ENCODE measurements around the gene SLC25A41. TPM values are rescaled to one million over a fixed set of nuclear protein-coding genes. Genes with fewer than 3 reads are reported as not detected.

SLC25A41 gene
- total RNA-seq, 4 donors from 2014 or later: 2.5 TPM; not detected in 3

DNA sequence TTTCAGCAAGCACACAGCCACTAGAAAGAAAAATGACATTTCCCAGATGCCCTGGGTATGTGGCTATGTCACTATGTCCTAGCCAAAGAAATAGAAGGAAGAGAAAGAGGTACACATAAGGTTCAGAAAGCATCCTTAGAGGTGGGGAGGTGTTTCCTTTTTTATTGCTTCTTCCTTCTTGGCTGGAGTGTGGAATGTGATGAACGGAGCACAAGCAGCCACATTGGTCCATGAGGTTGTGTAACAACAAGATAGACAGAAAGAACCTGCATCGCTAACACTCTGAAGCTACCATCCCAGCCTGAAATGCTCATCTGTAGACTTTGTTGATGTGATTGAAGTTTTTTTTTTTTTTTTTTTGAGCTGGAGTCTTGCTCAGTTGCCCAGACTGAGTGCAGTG is 19.3 kb upstream of the SLC25A41 start:
- Histone ChIP-seq H3K9me3 (peaks cover 0 to 8% (median 0%) of the 10 kb centered on the region in 4 donors), H3K36me3 (peaks cover 0 to 53% (median 0%) of the 10 kb centered on the region in 3 donors), H3K27me3 (no peaks in the 10 kb centered on the region), H3K27ac (no peak overlapping the region), H3K4me3 (no peak overlapping the region), H3K4me1 (no peaks in the 10 kb centered on the region)
- DNase-seq: no peak
- TF ChIP-seq, protein P1, sequence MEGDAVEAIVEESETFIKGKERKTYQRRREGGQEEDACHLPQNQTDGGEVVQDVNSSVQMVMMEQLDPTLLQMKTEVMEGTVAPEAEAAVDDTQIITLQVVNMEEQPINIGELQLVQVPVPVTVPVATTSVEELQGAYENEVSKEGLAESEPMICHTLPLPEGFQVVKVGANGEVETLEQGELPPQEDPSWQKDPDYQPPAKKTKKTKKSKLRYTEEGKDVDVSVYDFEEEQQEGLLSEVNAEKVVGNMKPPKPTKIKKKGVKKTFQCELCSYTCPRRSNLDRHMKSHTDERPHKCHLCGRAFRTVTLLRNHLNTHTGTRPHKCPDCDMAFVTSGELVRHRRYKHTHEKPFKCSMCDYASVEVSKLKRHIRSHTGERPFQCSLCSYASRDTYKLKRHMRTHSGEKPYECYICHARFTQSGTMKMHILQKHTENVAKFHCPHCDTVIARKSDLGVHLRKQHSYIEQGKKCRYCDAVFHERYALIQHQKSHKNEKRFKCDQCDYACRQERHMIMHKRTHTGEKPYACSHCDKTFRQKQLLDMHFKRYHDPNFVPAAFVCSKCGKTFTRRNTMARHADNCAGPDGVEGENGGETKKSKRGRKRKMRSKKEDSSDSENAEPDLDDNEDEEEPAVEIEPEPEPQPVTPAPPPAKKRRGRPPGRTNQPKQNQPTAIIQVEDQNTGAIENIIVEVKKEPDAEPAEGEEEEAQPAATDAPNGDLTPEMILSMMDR (IDR thresholded peaks at IDR 0.05): no peak
- no peak for TF ChIP-seq POLR2A (IDR thresholded peaks at IDR 0.05)

DNA sequence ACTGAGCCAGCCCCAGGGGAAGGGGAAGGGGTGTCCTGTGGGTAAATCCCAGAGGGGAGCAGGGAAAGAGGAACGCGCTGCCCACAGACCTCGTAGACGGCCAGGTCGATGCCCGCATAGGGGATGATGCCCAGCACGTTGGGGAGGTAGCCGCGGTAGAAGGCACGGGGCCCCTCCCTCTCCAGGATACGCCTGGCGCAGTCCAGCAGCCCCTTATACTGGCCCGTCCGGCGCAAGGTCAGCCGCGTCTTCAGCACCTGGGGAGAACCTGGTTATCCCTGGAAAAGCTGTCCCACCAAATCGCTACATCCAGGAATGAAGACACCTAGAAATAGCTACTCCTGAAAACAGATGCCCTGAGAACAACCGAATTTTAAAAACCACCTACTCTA is 18.7 kb upstream of the SLC25A41 start:
- Histone ChIP-seq H3K4me1 (no peaks in the 10 kb centered on the region), H3K27me3 (no peaks in the 10 kb centered on the region), H3K9me3 (peaks cover 0 to 8% (median 0%) of the 10 kb centered on the region in 4 donors), H3K36me3 (peaks cover 0 to 53% (median 0%) of the 10 kb centered on the region in 3 donors), H3K4me3 (no peak overlapping the region), H3K27ac (no peak overlapping the region)
- TF ChIP-seq, protein P1 (IDR thresholded peaks at IDR 0.05): no peak
- TF ChIP-seq POLR2A (IDR thresholded peaks at IDR 0.05): no peak
- no peak for DNase-seq

DNA sequence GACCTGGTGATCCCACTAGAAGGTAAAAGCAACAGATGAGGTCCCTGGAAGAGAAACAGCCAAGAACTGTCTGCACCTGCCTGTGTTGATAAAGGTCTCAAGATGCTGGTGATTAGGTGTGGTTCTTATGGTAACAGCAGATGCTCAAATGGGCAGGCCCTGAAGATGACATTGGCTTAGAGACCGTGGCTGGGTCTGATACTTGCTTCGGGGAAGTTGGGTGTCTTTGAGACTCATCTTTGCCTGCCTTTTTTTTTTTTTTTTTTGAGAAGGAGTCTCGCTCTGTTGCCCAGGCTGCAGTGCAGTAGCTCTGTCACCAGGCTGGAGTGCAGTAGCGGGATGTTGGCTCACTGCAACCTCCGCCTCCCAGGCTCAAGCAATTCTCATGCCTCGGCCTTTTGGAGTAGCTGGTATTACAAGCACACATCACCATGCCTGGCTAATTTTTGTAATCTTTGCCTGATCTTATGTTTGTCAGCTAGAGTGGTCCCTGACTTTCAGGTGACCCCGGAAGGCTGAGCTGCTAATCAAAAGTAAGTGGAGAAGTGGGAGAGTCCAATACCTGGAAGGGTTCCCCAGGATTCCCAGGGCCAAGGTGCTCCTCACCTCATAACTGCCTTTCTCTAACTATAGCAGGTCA is 18.1 kb upstream of the SLC25A41 start:
- Histone ChIP-seq H3K27ac (no peak overlapping the region), H3K4me3 (no peak overlapping the region), H3K36me3 (peaks cover 0 to 51% (median 0%) of the 10 kb centered on the region in 3 donors), H3K9me3 (peaks cover 0 to 8% (median 0%) of the 10 kb centered on the region in 4 donors), H3K4me1 (no peaks in the 10 kb centered on the region), H3K27me3 (no peaks in the 10 kb centered on the region)
- no peak for TF ChIP-seq POLR2A (IDR thresholded peaks at IDR 0.05)
- TF ChIP-seq, protein P1 (IDR thresholded peaks at IDR 0.05): no peak
- DNase-seq: no peak

DNA sequence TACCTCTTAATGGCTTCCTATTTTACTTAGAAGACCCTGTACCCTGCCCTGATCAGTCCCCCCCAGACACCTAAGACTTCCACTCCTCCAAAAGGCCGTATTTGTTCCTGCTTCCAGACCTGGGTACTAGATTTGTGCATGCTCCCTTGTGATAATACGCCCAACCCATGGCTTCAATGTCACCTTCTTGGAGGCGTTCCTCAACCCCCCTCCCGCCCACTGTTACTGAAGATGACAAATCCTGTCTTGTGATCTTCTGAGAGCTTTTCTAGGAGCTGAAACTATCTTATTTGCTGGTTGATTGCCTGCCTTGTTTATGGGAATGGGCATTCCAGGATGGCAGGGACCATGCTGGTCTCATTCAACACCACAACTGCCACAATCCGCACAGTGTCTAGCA is 16.6 kb upstream of the SLC25A41 start:
- Histone ChIP-seq H3K4me3 (no peak overlapping the region), H3K9me3 (peaks cover 0 to 8% (median 0%) of the 10 kb centered on the region in 4 donors), H3K4me1 (no peaks in the 10 kb centered on the region), H3K36me3 (peaks cover 0 to 54% (median 0%) of the 10 kb centered on the region in 3 donors), H3K27me3 (no peaks in the 10 kb centered on the region), H3K27ac (no peak overlapping the region)
- DNase-seq: no peak
- no peak for TF ChIP-seq POLR2A (IDR thresholded peaks at IDR 0.05)
- TF ChIP-seq, protein P1 (IDR thresholded peaks at IDR 0.05): no peak

DNA sequence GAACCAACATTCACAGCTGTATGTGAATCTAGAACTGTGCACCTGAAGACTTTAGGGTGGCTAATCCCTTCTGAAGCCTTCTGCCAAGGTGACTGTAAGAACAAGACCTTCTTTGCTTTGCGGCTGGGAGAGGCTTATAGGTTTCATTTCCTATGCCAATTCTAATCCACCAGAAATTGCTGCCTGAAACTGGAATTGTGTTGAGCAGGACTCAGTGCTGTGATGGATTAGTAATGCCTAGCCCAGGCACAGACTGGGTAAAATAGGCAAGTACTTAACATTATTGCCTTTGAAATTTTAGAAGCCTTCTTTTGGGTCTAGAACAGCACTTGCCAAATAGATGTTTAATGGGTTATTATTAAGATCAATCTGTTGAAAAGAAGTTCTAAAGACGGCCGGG is 14.5 kb upstream of the SLC25A41 start:
- no peaks in the 10 kb centered on the region for H3K27me3 ChIP-seq
- no peaks in the 10 kb centered on the region for H3K4me1 ChIP-seq
- H3K36me3 ChIP-seq: peaks cover 0 to 39% (median 0%) of the 10 kb centered on the region in 3 donors
- no peak overlapping the region for H3K4me3 ChIP-seq
- DNase-seq: no peak
- no peaks in the 10 kb centered on the region for H3K9me3 ChIP-seq
- H3K27ac ChIP-seq: no peak overlapping the region
- TF ChIP-seq, protein P1 (IDR thresholded peaks at IDR 0.05): no peak
- no peak for TF ChIP-seq POLR2A (IDR thresholded peaks at IDR 0.05)

All from Peyer's patch (tissue), 4 donors.